ENCODE measurements around the gene PRDM12. TPM values are rescaled to one million over a fixed set of nuclear protein-coding genes. Genes with fewer than 3 reads are reported as not detected.

PRDM12 gene
- total and polyA plus RNA-seq, 7 donors, result 0.03 to 0.17 (median 0.06) TPM; not detected in 4

DNA sequence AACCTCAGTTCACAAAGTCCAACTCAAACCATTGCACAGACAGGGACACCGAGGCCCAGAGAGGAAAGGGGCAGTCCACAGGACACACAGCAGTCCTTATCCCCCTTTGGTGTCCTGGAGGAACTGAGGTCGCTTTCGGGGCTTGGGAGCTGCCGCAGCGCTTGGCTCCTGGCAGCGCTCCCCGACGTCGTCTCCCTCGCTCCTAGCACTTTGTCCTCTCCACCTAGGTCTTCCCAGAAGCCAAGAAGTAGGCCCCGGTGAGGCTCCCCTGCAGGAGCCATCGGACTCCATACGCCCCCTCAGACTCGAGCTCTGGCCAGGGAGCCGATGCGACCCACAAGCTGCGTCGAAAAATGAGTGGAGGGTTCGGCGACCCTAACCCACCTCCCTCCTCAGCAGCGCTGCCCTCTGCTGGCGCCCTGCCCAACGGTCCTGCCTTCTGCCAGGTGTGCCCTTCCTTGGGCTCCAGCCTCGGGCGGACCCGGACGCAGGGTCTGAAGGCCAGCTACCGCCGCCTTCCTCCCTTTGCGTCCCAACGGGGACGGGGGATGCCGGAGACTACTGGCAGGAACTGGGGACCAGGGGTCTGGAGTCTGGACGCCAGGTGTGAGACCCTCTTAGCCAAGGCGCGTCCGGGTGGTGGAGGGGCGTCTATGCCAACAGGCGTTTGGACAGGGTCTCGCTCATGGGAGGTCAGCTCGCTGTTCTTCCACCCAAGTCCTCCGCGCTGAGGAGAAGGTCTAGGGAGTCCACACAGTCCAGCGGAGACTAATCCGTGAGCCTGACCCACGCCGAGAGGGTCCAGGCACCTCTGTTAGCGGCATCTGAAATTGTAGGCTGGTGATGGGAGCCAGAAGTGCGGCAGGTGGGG, 2.1 kb upstream of the PRDM12 start:
- no peak overlapping the region for H3K27ac ChIP-seq
- H3K4me3 ChIP-seq, result no peak overlapping the region
- no peaks in the 10 kb centered on the region for H3K36me3 ChIP-seq (ENCODE audit: insufficient read depth in 1 of 2, low read depth in 1 of 2)
- 6 to 15% (median 14%) methylated on average over 49 of the region's 49 CpGs for WGBS, 3 donors
- H3K27me3 ChIP-seq (ENCODE audit: insufficient read depth in 3 of 3, low read length in 2 of 3), result peaks cover 7 to 97% (median 67%) of the 10 kb centered on the region in 3 donors
- ATAC-seq (no peak), DNase-seq (no peak)
- H3K9me3 ChIP-seq, result no peaks in the 10 kb centered on the region
- peaks cover 28% of the 10 kb centered on the region for H3K4me1 ChIP-seq
- TF ChIP-seq, protein P1, sequence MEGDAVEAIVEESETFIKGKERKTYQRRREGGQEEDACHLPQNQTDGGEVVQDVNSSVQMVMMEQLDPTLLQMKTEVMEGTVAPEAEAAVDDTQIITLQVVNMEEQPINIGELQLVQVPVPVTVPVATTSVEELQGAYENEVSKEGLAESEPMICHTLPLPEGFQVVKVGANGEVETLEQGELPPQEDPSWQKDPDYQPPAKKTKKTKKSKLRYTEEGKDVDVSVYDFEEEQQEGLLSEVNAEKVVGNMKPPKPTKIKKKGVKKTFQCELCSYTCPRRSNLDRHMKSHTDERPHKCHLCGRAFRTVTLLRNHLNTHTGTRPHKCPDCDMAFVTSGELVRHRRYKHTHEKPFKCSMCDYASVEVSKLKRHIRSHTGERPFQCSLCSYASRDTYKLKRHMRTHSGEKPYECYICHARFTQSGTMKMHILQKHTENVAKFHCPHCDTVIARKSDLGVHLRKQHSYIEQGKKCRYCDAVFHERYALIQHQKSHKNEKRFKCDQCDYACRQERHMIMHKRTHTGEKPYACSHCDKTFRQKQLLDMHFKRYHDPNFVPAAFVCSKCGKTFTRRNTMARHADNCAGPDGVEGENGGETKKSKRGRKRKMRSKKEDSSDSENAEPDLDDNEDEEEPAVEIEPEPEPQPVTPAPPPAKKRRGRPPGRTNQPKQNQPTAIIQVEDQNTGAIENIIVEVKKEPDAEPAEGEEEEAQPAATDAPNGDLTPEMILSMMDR (IDR thresholded peaks at IDR 0.05), result no peak
- intact Hi-C loops (cut with DNase I), result no loop called here

DNA sequence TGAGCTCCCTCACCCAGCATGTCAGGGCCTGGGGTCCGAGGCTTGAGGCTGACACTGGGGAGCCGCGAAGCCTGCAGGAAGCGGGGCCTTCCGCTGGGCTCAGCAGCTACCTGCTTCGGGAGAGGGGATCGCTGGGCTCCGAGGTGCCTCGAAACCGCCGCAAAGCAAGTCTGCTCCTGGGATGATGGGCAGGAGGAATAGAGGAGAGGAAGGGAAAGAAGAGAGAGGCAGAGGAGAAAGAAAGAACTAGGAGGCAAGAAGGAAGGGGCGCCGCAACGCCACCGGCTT, 1.5 kb upstream of the PRDM12 start:
- 7 to 29% (median 19%) methylated on average over 15 of the region's 15 CpGs for WGBS, 3 donors
- ATAC-seq (no peak), DNase-seq (no peak)
- Histone ChIP-seq H3K9me3 (no peaks in the 10 kb centered on the region), H3K27me3 (ENCODE audit: insufficient read depth in 3 of 3, low read length in 2 of 3) (peaks cover 7 to 96% (median 67%) of the 10 kb centered on the region in 3 donors), H3K4me3 (no peak overlapping the region), H3K36me3 (ENCODE audit: insufficient read depth in 1 of 2, low read depth in 1 of 2) (no peaks in the 10 kb centered on the region), H3K4me1 (peaks cover 28% of the 10 kb centered on the region), H3K27ac (no peak overlapping the region)
- TF ChIP-seq, protein P1 (IDR thresholded peaks at IDR 0.05), result no peak
- intact Hi-C loops (cut with DNase I), result no loop called here

DNA sequence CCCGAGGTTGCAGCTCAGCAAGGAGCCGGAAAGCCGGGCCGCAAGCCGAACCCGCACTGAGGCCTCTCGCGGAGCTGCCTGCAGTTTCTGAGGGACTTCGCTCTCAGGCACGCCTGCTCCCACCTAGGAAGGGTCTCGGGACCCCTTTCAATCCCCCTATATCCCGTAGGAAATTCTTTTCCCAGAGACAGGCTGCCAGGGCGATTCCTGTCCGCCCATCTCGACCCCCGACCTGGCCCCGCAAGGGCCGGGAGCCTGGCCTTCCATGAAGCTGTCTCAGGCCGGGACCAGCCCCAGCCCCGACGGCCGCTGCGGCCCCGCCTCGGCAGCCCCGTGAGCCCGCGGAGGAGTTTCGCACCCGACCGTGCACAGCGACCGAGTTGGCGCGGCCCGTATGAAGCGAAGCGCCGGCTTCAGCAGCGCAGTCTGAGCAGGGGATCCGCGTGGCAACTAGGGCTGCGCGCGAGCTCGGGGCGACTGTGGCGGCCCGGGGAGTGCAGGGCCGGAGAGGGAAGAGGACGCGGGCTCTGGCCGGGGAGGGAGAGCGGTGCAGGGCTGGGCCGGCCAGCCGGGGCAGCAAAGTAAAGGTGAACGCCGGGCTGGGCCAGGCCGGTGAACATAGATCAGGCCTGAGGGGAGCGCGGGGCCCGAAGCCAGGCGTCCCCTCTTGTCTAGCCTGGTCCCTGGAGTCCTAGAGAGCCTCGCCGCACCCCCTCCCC, 977 bp upstream of the PRDM12 start:
- ATAC-seq (peak in 3 of 4 donors; percentile 15 to 30 (median 29)), DNase-seq (no peak)
- peaks cover 28% of the 10 kb centered on the region for H3K4me1 ChIP-seq
- peaks cover 4 to 95% (median 64%) of the 10 kb centered on the region in 3 donors for H3K27me3 ChIP-seq (ENCODE audit: insufficient read depth in 3 of 3, low read length in 2 of 3)
- H3K9me3 ChIP-seq, result no peaks in the 10 kb centered on the region
- no peaks in the 10 kb centered on the region for H3K36me3 ChIP-seq (ENCODE audit: insufficient read depth in 1 of 2, low read depth in 1 of 2)
- 2 to 7% (median 6%) methylated on average over 44 to 65 of the region's 65 CpGs for WGBS, 3 donors
- intact Hi-C loops (cut with DNase I), result no loop called here
- H3K27ac ChIP-seq, result no peak overlapping the region
- TF ChIP-seq, protein P1 (IDR thresholded peaks at IDR 0.05), result no peak
- peak overlapping the region; percentile 11 for H3K4me3 ChIP-seq

DNA sequence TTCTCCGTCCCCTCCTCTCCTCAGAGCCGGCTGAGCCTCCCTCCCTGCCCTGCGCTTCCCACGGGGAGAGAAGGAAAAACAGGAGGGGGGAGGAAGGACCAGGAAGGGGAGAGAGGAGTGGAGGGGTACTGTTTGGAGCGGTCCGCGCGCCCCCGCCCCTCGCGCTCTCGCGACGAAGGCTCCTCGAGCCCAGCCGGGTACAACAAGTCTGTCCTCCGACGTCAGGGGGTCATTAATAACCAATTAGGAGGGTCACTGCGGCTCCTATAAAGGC, 480 bp upstream of the PRDM12 start:
- intact Hi-C loops (cut with DNase I), result no loop called here
- ATAC-seq, result peak in 1 of 4 donors; percentile 6
- TF ChIP-seq, protein P1 (IDR thresholded peaks at IDR 0.05), result no peak
- peaks cover 0 to 94% (median 62%) of the 10 kb centered on the region in 3 donors for H3K27me3 ChIP-seq (ENCODE audit: insufficient read depth in 3 of 3, low read length in 2 of 3)
- no peak for DNase-seq
- H3K9me3 ChIP-seq, result no peaks in the 10 kb centered on the region
- no peak overlapping the region for H3K27ac ChIP-seq
- H3K4me3 ChIP-seq, result peak overlapping the region; percentile 11
- WGBS, 3 donors, result 0 to 4% (median 1%) methylated on average over 2 to 18 of the region's 19 CpGs
- H3K4me1 ChIP-seq, result peaks cover 28% of the 10 kb centered on the region
- H3K36me3 ChIP-seq (ENCODE audit: insufficient read depth in 1 of 2, low read depth in 1 of 2), result no peaks in the 10 kb centered on the region
